Measurements from ENCODE around the gene CSNK1E.

CSNK1E gene

GRCh38 chr22:38249301-38249700, 67.9 kb downstream of the CSNK1E start:
- DNase-seq: no peak

DNA sequence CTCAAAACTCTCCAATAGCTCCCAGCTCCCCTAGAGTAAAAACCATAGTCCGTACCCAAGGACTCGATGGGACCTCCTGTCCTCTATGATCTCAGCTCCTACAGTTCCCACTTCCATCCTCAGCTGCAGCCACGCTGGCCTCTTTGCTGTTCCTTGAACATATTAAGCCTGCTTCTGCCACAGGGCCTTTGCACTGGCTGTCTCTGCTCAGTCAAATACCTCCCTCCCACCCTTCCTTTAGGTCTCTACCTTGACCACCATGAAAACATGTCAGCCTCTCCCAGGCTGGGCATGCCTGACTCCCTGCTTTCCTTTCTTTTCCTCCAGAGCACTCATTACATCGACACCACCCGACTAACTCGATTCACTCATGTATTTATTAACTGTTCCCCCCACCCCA, 69.0 kb downstream of the CSNK1E start:
- DNase-seq: no peak

GRCh38 chr22:38247713-38248112, 69.5 kb downstream of the CSNK1E start:
- no peak for DNase-seq

- DNase-seq: no peak
These were observed 70.5 kb downstream of the CSNK1E start for GRCh38 chr22:38246692-38247091.

- no peak for DNase-seq
These were observed 71.1 kb downstream of the CSNK1E start for GRCh38 chr22:38246046-38246658.

DNA sequence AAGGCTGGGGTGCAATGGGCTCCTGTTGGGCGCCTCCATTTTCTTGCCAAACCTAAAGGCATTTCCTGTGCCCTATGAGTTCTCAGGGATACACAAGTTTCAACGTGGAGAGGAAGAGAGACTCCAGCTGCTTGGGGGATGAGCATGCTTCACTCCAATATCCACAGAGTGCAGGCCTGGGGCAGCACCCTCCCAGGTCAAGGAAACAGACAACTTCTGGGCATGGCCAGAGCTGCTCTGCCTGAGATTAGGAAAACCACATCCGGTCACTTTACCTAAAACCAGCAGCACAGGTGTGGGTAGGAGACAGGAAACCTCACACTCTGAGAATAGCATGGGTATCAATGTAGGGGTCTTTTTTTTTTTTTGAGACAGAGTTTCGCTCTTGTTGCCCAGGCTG, 73.1 kb downstream of the CSNK1E start:
- DNase-seq: no peak

DNA sequence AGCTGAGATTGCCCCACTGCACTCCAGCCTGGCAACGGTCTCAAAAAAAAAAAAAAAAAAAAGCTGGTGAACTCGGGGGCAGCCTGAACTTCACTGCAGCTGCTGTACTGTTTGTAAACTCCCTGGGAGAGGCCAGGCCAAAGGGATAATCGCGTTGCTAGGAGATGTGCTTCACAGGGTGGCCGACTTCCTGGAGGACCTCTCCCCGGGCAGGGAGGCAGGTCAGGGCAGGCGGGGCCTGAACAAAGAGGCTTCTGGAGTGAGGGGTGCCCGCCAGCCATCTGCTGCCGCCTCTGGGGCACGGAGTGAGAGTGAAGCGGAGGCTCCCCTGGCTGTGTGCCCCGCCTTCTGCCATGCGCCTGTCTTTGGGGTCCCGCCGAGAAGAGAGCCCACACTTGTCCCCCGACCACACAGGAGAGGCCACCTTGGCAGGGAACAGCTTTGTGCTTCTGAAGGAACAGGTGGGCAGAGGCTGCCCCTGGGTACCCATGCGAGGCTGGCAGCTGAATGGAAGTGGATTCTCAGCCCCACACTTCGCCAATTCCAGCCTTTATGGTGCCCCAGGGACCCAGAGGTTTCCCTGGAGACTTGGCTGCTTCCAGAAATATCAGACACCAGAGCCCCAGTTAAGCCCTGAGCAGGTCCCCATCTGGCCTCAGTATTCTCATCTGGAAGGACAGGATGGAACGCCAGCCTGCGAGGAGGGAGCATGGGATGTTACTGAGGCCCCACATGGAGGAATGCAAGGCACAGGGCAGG, 74.0 kb downstream of the CSNK1E start:
- DNase-seq: no peak

- no peak for DNase-seq
These were observed 76.4 kb downstream of the CSNK1E start for GRCh38 chr22:38240734-38241252.
